CD4-positive, alpha-beta T cell treated with Interleukin-6 at 100 ng/mL for 8 hours (primary cell): Measurements from ENCODE around the gene GPR18.

ENCODE experiments used
- DNase-seq: peaks from one replicate; pipeline ENCODE4 v3.0.0-alpha.2; 2020; ENCODE audit warnings: mixed read lengths, low spot score

GPR18 gene

GRCh38 chr13:99208185-99208584 lies 50.0 kb downstream of the GPR18 start:
- DNase-seq, result no peak

- DNase-seq, result no peak
Observed at GRCh38 chr13:99207511-99207910, 50.7 kb downstream of the GPR18 start.

GRCh38 chr13:99206873-99207272 lies 51.3 kb downstream of the GPR18 start:
- no peak for DNase-seq

- no peak for DNase-seq
Observed at GRCh38 chr13:99206226-99206625, 52.0 kb downstream of the GPR18 start.

GRCh38 chr13:99205621-99206220 lies 52.5 kb downstream of the GPR18 start:
- DNase-seq, result no peak
